ENCODE results near the gene SMIM38. TPM values are rescaled to one million over a fixed set of nuclear protein-coding genes. Genes with fewer than 3 reads are reported as not detected.

The SMIM38 gene
- total and polyA plus RNA-seq, 9 of the 15 experiments (the other 6 are each of a cell fraction or from before 2014, with no cell fraction given), result 0.07 to 1.2 (median 0.21) TPM; not detected in 2

DNA sequence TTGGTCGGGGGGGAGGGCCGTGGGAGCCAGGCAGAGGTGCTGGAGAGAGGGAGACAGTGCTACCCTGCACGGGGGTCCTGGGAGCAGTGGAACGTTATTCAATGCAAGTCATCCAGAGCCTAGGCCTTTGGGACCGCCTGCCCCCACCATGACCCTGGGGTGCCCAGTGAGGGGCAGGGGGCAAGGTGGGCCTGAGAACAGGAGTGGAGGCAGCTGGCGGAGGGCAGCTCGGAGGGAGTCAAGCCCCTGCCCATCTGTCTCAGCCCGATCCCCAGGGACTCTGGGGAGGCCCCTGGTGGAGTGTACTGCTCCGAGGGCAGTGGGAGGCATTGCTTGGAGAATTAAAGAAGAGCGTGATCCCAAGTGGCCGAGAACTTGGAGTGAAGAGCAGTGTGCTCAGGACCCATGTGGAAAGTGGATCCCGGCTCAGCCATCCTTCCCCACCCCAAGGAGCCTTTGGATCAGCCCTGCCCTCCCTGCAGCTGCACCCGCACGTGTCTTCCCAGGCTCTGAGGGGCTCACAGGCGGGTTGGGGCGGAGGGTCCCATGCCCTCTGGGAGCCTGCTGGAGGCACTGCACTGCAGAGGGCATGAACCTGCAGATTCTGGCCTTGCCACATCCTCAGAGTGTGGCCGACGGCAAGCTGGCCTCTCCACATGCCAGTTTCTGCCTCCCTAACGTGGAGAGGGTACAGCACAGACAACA lies 34.0 kb upstream of the SMIM38 start:
- POLR2A ChIA-PET, result no interaction called here
- intact Hi-C loops (cut with micrococcal nuclease) (no loop called here), in situ Hi-C loops (cut with MboI) (no loop called here)
- Histone ChIP-seq H4K20me1 (replicated peaks; ENCODE audit: control insufficient read depth, insufficient read depth, low read length) (peaks cover 7% of the 10 kb centered on the region; the same call in 1 of the 2 replicates), H3K9ac (ENCODE audit: insufficient read depth in 1 of 2, low read depth in 2 of 2, low read length in 2 of 2) (no peak overlapping the region), H3K9me1 (ENCODE audit: control insufficient read depth, insufficient read depth, low read length) (no peaks in the 10 kb centered on the region), H3K79me2 (ENCODE audit: control insufficient read depth, insufficient read depth, low read length) (no peaks in the 10 kb centered on the region), H3K4me1 (replicated peaks in 1 of 2; ENCODE audit: control insufficient read depth in 2 of 2, insufficient read depth in 2 of 2, low read length in 2 of 2) (peaks cover 0 to 19% of the 10 kb centered on the region in 2 experiments; a peak in 2 of 5 replicates), H3K27me3 (ENCODE audit: control insufficient read depth in 2 of 2, insufficient read depth in 2 of 2, low read length in 2 of 2) (peaks cover 18 to 68% of the 10 kb centered on the region in 2 experiments; a peak in 4 of 5 replicates), H3K27ac (ENCODE audit: extremely low read depth, low read depth, low read length) (no peak overlapping the region), H3K36me3 (ENCODE audit: control insufficient read depth, insufficient read depth, low read length) (no peaks in the 10 kb centered on the region), H2AFZ (ENCODE audit: low read depth, low read length) (no peak overlapping the region), H3K4me2 (ENCODE audit: insufficient read depth, low read length) (no peak overlapping the region), H3K9me3 (replicated peaks; ENCODE audit: control insufficient read depth, insufficient read depth, low read depth, low read length) (peaks cover 3% of the 10 kb centered on the region; the same call in 1 of the 2 replicates), H3K4me3 (no peak overlapping the region)
- 6% methylated on average over 15 of the region's 19 CpGs for WGBS (ENCODE audit: insufficient coverage, low coverage, missing lambda C conversion rate)
- BruUV-seq (replicated peaks), result no TSS peak
- no peak for FAIRE-seq
- ATAC-seq, result no peak
- TF ChIP-seq ERF (CRISPR knock-in tag; IDR thresholded peaks at IDR 0.05) (no peak), ZNF217 (CRISPR knock-in tag; IDR thresholded peaks at IDR 0.05) (no peak), RB1 (IDR thresholded peaks at IDR 0.05; ENCODE audit: low read depth) (no peak), THRAP3 (IDR thresholded peaks at IDR 0.05; ENCODE audit: borderline replicate concordance) (no peak), RHOXF2B (CRISPR knock-in tag; conservative IDR thresholded peaks at IDR 0.05) (no peak), DDX20 (tag; IDR thresholded peaks at IDR 0.05; ENCODE audit: low read depth) (no peak), BCL6 (CRISPR knock-in tag; IDR thresholded peaks at IDR 0.05) (no peak)
- no peak for DNase-seq (ENCODE audit: extremely low read depth in 1 of 4, low spot score in 3 of 4)
- CTCF ChIA-PET (ENCODE audit: low intra/inter-chr PET ratio), result no interaction called here
